HG03103 (cell line): Measurements from ENCODE around the gene CLBA1.

Source experiments
- ATAC-seq: cut with Tn5 transposase; IDR thresholded peaks from one replicate; pipeline ENCODE4 v1.9.1; 2021; ENCODE audit warnings: low read depth; ENCODE audit not compliant: unreplicated experiment

Gene CLBA1

DNA sequence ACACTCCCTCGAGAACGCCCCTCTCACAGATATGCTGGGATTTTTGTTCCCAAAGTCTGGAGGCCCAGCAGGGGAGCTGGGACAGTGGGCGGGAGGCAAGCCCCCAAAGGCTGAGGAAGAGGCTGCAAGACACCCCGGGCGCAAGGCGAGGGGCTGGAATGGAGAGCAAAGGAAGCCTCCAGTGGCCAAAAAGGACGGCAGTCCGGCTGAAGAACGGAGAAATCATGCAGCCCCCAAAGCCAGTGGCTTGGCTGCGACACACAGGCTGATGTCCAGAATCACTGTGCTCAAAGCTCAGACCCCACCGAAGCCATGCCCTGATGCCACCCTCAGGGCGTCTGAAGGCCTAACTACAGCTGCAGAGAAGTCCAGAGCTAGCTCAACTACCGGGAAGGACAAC lies 10.9 kb downstream of the CLBA1 start:
- ATAC-seq: no peak

DNA sequence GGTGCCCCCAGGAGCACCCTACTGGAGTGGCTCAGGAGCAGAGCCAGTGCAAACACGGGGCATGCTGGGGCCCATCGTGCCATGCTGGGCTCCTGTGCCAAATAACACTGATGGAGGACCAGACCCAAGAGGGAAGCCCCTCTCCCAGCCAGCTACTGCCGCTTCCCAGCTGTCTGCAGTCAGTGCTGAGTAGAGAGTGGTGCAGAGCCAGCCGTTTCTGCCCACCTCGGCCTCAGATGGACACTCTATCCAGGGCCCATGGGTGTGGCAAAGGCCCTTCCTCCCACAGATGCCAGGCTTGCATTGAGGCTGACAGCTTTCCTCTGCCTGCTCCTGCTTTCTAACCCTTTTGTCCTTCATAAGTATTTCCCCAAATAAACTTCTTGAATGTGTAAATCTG lies 13.2 kb downstream of the CLBA1 start:
- no peak for ATAC-seq

DNA sequence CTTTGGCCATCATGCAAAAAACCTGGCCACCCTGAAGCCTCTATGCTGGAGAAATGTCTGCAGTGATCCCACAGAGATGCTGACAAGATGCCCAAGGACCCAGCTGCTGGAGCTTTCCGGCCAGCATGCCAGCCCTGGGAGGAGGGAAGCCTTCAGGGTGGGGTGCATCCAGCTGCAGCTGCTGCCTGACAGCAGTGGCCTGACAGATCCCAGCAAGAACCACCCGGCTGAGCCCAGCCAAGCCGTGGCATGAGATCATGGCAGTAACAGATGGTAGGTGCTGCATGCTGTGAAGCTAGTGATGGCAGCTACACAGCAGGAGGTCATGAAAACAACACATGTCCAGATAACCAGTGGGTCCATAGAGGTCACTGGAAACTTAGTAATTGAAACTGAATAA lies 13.8 kb downstream of the CLBA1 start:
- ATAC-seq: no peak

DNA sequence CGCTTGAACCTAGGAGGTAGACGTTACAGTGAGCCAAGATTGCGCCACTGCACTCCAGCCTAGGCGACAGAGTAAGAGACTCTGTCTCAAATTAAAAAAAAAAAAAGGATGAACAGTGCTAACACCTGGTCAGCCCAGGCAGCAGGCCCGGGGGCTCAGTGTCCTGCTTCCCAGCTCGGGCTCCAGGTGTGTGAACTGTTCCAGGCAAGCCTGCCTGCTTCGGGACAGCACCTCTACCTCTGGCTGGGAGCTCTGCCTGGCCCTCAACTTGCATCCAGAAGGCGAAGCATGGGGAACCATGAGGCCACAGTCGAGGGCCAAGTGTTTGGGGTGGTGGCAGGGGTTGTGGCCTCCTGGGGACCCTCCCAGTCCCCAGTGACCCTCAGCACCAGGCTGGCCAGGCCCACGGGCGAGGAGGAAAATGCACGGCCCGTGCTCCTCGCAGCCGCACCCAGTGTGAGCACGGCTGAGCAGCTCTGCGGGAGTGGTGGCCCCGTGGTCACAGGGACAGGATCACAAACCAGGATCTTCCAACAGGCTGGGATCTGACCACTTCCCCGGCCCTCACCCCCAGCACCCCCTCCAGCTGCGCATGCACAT lies 19.8 kb downstream of the CLBA1 start:
- ATAC-seq: no peak

DNA sequence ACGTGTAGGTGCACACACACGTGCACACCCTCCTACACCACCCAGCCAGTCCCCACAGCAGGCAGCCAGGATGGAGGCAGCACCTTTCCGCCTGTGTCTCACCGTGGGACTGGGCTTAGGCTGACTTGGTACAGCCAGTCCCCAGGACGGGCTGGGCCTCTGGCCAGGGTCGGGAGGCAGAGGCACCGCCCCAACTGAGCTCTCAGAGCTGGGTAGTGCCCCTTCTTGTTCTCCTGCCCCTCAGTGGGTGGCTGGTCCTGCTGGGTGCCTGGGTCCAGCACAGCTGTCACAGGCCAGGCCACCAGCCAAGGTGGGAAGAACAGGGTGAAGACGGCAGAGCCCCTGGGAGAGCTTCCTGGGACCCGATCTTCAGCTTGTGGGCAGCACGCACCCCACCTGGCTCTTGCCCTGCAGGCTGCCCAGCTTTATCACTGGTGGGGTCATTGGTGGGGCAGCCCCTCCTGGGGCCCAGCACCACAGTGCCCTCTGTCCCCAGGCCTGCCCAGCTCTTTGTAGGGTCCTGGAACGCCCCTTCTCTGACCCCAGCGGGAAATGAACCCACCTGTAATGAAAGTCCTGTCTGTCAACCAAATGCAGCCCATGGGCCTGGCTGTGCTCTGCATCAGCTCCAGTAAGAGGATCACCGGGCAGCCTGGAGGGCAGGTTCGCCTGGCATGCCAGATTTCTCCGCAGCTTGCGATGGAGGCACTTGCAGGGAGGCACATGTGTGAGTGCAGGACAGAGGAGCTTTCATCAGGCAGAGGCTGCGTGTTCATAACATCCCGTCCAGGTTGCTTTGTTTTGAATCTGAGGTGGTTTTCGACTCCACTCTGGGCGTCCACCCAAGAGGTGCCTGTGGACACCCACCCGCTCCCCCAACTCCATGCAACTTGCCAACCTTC lies 20.6 kb downstream of the CLBA1 start:
- ATAC-seq: no peak

DNA sequence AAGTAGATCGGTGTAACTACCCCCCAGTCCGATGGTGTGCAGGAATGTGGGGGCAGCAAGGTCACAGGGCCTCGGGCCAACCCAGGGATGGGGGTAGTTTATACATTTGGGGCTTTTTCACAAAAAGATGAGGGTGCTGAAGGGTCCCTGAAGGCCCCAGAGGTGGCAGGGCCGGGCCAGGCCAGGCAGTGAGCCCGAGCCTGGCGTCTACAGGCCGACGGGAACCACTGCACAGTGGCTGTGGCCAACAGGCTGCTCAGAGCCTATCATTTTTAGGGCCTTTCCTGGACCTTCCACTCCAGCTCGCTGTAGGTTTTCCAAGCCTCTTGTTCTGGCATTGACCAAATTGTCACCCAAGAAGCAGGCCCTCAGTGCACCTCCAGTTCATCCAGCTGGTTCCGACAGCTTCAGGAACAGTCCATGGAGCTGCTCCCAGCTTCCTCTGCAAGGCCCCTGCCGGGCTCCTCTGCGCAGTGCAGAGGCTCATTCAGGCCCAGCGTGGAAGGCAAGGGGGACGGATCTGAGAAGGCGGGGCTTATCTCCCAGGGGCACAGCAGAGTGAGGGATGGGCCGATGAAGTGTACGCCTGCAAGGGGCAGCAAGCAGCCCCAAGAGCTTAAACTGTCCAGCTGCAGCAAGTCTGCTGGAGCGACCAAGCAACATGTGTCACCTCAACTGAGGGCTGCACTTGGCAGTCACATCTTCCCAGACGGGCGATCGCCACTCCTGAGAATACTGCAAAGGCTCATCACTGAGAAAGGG lies 21.4 kb downstream of the CLBA1 start:
- no peak for ATAC-seq

DNA sequence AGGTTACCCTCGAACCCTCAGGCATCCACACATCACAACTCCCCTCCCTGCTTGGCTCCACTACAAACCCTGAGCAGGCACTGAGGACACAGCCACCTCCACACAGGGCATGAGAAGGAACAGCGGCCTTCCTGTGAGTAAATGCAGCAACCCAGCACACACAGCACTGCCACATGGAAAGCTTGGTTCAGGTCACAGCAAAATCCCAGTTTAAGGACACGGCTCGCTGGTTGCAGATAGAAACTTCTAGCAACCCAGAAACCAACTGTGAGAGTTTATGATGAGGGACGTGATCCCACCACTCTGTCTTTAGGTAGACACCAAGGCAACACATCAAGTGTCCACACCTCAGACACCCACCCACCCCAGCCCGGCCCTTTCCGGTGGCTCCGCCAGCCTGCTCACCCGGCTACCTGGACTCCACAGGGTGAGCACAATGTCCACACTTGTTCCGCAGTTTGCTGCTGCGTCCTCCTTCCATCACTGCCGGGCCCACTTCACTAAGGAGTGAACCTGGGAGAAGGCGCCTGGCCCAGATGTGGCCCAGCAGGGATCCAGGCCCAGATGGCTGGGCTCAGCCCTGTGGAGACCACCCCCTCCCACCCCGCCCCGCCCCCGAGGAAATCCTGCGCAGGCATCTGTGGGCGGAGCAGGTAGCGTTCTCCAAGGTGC lies 22.1 kb downstream of the CLBA1 start:
- ATAC-seq: no peak

DNA sequence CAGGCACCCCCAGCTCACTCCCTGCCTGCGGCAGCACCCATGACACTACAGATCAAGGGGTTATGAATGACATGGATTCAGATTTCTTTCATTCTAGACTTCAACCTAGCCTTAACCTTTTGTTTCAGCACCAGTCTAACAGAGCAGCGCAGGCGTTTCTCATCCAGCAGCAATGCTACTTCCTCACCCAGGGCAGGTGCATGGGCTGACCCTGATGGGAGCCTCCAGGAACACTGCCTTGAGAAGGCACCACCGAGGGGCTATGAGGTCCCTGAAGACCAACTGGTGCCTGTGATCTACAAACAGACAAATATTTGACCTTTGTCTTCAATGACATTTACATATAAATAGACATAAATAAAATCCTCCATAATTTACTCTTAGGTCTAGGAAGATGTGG lies 24.5 kb downstream of the CLBA1 start:
- no peak for ATAC-seq

DNA sequence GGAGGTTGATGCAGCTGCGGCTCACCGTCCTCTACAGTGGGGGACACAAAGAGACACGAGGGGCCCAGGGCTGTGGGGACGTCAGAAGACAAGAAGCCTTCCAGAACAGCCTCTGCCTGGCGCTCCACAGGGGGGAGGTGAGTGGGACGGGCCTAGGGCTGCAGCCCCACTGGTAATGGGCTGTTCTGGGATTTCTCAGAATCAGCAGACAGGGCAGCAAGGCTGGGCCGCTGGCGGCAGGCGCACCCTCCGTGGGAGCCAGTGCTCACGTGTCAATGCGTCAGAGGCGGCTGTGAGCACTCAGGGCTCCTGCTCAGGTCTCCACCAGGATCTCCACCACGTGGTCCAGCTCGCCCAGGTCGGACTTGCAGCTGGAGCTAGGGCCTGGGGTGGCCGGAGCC lies 25.3 kb downstream of the CLBA1 start:
- ATAC-seq: no peak

DNA sequence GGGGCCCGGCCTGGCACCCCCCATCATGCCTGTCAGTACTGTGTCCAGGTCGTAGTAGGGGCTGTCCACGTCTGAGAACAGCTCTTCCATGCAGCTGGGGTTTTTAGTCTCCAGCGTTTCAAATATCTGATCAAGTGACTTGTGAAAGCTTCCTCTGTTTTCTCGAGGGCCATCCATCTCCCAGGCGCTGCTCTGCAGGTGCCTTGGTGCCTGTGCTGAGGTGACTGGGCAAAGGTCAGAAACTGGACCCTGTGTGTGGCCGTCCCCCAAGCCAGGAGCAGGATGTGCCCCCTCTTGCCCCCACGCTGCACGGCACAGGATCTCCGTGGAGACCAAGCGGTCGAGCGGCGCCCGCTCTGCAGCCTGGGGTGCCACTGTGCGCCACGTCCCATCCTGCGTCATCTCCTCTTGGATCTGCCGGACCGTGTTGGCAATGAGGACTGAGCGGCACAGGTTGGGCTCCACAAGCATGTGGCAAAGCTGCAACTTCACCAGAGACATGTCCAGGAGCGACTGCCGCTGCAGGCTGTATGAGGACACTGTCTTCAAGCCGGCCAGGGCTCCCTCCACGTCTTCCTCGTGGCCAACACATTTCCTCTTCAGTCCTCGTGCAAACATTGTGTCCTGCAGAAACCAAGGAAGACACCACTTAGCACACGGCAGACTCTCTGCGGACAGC lies 25.9 kb downstream of the CLBA1 start:
- no peak for ATAC-seq

DNA sequence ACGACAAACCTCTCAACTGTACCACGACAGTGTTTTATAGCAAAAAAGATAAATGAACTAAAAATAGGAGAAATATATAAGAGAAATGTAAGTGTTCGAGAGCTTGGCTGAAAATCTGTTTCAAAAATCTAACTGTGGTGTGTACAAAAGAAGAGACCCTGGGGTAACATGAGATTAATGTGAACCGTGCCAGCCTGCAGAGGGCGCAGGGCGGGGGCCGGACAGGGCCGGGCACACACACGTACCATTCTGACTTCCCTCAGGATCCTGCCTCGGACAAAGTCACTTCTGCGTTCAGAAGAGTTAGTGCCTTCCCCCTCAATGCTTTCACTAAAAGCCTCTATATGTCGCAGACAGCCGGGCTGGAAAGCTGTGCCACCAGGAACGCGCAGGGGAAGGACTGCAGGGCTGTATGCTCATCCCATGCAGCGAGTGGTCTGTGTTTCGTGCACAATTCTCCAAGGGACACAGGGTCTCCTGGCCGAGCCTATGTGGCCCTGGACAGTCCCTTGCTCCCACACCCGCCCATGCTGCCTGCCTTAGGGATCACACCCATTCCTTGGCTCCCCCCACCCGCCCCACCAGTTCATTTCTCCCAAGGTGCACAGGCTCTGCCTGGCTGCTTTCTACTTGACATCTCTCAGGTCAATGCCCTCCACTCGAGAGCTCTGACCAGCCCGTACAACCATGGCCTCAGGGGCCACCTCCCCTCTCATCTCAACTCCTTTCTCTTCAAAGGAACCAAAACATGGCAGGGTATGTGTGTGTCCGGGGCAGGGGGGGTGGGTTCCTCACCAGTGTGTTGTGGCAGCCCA lies 26.8 kb downstream of the CLBA1 start:
- ATAC-seq: no peak

DNA sequence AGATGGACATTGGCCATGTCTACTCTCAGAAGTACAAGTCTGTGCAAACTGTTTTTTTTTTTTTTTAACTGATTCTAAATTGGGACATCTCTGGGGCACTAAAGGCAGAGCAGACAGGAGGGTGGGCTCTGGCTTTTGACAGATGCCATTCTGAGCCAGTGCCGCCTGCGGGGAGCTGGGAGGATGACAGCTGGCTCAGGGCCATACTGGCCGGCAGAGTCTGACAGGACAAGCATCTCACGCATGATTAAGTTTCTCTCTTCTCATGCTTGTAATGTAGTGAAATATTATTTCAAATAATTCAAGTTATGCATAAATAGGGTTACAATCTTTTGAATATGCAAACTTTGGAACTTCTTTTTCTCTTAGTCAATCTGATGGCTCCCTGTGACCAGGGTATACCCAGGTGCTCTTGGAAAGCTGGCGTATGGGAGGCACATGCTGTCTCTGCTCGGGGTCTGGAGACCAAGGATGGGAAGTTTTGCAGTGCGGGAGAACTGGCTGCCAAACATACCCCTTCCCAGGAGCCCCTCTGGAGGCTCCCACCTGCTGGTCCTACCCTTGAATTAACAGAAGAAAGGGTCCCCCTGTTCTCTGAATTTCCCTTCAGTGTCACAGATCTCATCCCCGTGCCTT lies 27.7 kb downstream of the CLBA1 start:
- no peak for ATAC-seq

DNA sequence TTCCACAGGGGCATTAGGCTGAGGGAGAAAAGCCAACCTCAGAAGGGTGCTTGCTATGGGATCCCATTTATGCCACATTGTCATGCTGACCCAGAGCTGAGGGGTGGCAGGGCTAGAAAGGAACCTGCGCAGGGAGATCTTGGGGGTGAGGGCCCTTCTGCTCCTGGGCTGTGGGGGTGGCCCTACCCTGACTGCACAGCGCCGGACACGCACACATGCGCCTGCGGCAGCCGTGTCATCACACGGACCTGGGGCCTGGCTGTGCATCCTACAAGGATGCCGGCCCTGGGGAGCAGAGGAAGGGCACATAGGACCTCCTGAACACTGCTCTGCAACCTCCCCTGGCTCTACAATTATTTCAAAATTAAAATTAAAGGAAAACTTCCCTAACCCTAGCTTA lies 28.4 kb downstream of the CLBA1 start:
- no peak for ATAC-seq

DNA sequence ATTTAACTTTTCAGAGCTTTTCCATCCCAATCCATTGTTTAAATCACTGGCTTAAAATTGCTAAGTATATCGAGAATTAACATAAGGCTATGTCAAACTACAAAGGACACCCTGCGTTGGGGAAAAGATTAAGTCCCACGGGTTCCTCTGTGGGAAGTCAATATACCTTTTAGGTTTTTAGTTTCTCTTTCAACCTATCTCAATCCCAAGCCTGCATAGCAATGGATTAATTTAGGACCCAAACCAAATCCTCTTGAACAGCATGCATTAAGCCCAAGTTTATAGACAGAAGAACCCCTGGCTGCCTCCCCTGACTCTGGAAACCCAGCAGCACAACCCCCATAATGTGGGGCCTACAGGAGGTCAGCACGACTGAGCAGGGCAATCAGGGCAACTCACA lies 29.0 kb downstream of the CLBA1 start:
- no peak for ATAC-seq

DNA sequence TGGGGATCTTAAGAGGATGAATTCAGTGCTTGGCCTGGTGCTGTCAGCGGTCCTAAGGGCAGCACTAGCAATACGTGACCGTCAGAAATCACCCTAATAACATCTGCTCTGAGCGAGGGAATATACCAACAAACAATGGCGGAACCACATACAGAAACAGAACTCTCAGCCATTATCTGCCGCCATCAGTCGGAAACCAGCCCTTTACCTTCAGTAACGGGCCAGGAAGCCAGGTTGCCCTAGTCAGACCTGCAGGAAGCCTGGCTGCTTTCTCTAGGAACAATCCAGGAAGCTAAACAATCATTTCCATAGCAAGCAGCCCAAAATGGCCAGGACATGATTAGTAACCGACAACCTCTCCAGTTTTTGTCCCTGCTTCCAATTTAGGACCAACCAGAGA lies 29.7 kb downstream of the CLBA1 start:
- ATAC-seq: no peak

DNA sequence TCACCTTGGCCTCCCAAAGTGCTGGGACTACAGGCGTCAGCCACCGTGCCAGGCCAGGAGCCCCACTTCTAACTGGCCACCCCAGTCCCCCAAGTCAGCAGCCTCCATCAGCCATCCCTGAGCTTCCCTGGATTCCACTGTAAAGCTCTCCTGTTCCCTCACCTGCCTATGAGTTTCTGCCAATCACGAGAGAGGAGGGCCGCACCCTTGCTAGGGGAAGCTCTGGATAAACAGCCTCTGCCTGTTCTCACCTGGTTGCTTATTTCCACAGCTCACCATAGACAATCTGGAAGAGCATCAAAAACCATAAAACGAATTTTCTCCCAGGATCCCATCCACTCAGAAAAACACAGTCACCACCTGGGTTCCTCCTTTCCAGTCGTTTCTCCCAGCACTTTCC lies 30.3 kb downstream of the CLBA1 start:
- ATAC-seq: no peak

DNA sequence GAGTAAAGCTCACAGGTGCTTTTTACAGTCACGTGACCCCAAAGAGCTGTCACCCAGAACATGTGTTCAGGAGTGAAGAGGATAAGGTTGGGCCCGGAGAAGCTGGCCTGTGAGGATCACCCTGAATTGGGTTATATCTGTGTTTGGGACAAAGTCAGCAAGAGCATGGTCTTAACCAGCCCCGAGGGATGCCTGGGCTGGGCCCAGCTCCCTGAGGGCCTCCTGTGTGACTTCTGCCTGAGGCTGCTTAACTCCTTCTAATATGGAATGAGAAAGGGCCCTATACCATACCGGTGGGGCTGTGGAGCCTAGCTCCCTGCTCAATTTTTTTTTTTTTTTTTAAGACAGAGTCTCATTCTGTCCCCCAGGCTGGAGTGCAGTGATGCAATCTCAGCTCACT lies 32.8 kb downstream of the CLBA1 start:
- ATAC-seq: no peak

DNA sequence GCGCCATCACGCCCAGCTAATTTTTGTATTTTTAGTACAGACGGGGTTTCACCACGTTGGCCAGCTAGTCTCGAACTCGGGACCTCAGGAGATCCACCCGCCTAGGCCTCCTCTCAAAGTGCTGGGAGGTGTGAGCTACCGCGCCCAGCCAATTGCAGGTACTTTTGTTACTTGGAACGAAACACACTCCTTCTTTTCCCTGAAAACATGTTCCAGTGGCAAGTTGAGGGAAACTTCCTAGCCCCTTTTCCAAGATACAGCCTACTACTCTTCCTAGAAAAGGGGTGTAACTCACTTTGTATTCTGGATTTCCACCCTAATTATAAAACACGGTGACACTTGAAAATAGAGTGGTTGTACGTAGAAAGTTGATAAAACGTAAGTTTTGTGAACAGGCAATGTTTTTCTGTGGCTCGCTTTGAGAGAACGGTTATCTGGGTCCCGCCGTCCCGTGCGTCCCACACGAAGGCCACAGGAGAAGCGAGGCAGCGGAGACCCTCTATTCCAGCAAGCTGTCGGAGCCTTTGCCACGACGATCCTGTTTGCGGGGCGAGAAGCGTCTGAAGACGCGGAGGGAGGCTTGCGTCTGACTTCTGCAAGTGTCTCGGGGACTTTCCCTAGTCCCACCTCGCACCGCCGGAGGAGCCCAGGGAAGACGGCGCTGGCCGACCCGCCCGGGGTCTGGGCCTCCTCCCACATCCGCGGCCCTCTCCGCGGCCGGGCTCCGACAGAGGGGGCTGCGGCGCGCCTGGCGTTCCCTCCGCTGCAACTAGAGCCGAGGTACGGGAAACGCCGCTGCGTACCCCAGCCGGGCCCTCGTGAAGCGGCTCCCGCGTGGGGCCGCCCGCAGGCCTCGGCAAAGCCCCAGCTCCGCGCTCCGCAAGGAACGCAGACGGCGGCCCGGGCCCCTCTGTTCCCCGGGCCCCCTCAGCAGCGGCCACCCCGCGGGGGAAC lies 34.5 kb downstream of the CLBA1 start:
- peak; percentile 15 for ATAC-seq
